Parathyroid adenoma (tissue), 2 donors: ENCODE measurements around the gene DDB1.
"Not testable (repeated sequence)": the region's sequence is repeated elsewhere in the genome, so short reads cannot be mapped to it uniquely, and the experiment has no call there.

Experiments used
- H2AFZ ChIP-seq: fragments of 300-600 bp; sonication (generic); one replicate; pipeline ENCODE4 v1.7.0; 2017; ENCODE audit warnings: antibody characterized with exemption, mild to moderate bottlenecking
- H3K27ac ChIP-seq: fragments of 300-600 bp; sonication (generic); one replicate; pipeline ENCODE4 v1.7.0; 2017
- H3K27me3 ChIP-seq: fragments of 300-600 bp; sonication (generic); one replicate; pipeline ENCODE4 v1.7.0; 2017; ENCODE audit warnings: low read length; ENCODE audit not compliant: control insufficient read depth, insufficient read depth
- H3K36me3 ChIP-seq: fragments of 300-600 bp; sonication (generic); one replicate; pipeline ENCODE4 v1.7.0; 2017; ENCODE audit warnings: low read length; ENCODE audit not compliant: control insufficient read depth, insufficient read depth
- H3K4me1 ChIP-seq: fragments of 300-600 bp; sonication (generic); one replicate; pipeline ENCODE4 v1.7.0; 2017; ENCODE audit warnings: control low read depth
- H3K4me2 ChIP-seq: fragments of 300-600 bp; sonication (generic); one replicate; pipeline ENCODE4 v1.7.0; 2017; ENCODE audit warnings: low read length
- H3K4me3 ChIP-seq: fragments of 300-600 bp; sonication (generic); one replicate; pipeline ENCODE4 v1.7.0; 2017; ENCODE audit warnings: low read depth, low read length
- H3K79me2 ChIP-seq: fragments of 300-600 bp; sonication (generic); one replicate; pipeline ENCODE4 v1.7.0; 2017; ENCODE audit warnings: control low read depth
- H3K9ac ChIP-seq: fragments of 300-600 bp; sonication (generic); one replicate; pipeline ENCODE4 v1.7.0; 2017; ENCODE audit warnings: mild to moderate bottlenecking
- H3K9me3 ChIP-seq: fragments of 300-600 bp; sonication (generic); one replicate; pipeline ENCODE4 v1.7.0; 2017; ENCODE audit warnings: low read length; ENCODE audit not compliant: control insufficient read depth
- TF ChIP-seq, protein P1 (sequence below): fragments of 300-600 bp; sonication (generic); IDR thresholded peaks from one replicate; pipeline ENCODE4 v1.7.0; 2017; ENCODE audit warnings: antibody characterized with exemption, mild to moderate bottlenecking
- donor health status: primary hyperparathyroidism.

DDB1 gene

DNA sequence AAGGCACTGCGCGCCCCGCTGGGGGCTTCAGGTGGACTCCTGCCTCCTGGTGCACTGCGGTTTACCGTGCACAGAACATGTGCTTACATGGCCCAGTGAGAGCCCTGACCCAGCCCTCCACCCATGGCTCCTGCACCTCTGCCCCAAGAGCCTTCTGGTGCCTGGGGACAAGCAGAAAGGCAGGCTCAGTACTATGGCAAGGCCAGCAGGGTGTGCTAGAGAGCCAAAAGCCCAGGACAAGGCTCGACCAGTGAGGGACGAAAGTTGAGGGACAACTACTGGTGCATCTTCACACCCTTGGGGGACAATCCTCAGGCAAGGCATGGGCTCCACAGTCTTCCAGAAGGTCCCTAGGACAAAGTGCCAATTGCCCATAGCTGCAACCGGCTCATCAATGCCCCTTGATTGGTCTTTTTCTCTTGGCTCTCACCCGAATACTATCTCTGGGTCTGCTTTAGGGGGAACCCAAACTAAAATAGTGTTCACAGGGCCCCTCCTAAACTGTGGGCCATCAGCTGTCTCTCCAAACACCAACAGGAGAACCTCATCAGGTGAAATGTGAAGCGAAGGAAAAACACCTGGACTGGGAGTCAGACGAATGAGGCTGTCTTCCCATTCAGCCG lies 78.4 kb downstream of the DDB1 start:
- H3K9me3 ChIP-seq = no peaks in the 10 kb centered on the region
- no peak overlapping the region for H3K9ac ChIP-seq
- H3K36me3 ChIP-seq = no peaks in the 10 kb centered on the region
- H2AFZ ChIP-seq = peak overlapping the region; percentile 17
- H3K4me2 ChIP-seq = no peak overlapping the region
- no peaks in the 10 kb centered on the region for H3K79me2 ChIP-seq
- H3K27me3 ChIP-seq = no peaks in the 10 kb centered on the region
- no peak overlapping the region for H3K4me3 ChIP-seq
- no peak overlapping the region for H3K27ac ChIP-seq
- TF ChIP-seq, protein P1, sequence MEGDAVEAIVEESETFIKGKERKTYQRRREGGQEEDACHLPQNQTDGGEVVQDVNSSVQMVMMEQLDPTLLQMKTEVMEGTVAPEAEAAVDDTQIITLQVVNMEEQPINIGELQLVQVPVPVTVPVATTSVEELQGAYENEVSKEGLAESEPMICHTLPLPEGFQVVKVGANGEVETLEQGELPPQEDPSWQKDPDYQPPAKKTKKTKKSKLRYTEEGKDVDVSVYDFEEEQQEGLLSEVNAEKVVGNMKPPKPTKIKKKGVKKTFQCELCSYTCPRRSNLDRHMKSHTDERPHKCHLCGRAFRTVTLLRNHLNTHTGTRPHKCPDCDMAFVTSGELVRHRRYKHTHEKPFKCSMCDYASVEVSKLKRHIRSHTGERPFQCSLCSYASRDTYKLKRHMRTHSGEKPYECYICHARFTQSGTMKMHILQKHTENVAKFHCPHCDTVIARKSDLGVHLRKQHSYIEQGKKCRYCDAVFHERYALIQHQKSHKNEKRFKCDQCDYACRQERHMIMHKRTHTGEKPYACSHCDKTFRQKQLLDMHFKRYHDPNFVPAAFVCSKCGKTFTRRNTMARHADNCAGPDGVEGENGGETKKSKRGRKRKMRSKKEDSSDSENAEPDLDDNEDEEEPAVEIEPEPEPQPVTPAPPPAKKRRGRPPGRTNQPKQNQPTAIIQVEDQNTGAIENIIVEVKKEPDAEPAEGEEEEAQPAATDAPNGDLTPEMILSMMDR = peak; percentile 62
- no peaks in the 10 kb centered on the region for H3K4me1 ChIP-seq

DNA sequence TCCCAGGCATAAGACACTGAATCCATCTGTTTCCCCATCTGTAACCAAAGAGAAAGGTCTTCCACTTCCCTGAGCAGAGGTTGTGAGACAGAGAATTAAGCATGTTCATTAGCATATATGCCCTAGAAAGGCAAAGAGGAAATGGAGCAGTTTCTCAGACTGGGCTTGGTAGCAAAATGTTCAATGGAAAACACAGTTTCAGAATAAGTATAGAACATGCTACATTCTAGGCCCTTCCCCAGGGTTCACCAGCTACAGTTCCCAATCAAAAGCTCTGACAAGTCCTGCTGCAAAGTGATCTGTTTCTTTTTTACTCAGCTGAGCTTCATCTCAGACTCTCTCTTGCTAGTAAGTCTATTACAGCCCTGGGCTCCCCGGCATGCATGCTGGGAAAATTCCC lies 80.6 kb downstream of the DDB1 start:
- not testable (repeated sequence) for H3K4me1 ChIP-seq, H3K36me3 ChIP-seq, H3K27ac ChIP-seq, H3K9ac ChIP-seq, H3K9me3 ChIP-seq, H3K4me3 ChIP-seq, H2AFZ ChIP-seq, H3K27me3 ChIP-seq, H3K4me2 ChIP-seq, H3K79me2 ChIP-seq

DNA sequence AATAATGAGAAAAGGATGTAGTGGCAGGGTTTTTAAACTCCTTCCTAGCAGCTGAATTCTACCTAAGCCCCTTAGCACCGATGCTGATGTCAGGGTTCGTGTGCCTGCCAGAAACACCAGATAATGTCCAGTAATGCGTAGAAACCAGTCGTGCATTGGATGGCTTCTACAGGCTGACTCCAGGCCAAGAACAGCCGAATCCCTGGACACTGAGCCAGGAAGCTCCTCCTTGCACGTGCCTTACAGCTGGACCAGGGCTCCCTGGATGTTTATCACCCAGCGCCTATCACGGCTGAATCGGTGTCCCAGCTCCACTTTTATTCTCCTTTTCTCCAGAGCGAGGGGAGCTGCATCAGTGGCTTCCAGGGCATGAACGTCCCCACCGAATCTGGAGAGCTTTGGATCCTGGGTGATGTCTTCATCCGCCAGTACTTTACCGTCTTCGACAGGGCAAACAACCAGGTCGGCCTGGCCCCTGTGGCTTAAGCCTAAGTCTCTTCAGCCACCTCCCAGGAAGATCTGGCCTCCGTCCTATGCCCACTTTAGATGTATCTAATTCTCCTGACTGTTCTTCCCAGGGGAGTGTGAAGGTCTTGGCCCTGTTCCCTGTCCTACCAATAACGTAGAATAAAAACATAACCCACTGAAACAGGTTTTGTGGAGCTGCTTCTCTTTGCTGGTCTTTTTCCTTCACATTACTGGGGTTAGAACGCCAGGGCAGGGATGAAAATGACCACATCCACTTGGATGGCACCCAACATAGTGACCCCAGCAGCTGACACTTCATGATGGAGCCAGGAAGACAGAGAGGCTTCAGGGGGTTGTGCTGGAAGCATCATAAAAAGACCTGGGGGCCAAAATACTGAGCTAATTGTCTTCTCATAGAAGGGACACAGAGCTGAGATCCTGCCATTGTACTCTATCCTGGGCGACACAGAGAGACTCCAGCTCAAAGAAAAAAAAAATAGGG lies 81.8 kb downstream of the DDB1 start:
- not testable (repeated sequence) for H3K79me2 ChIP-seq, H2AFZ ChIP-seq, H3K9ac ChIP-seq, H3K4me1 ChIP-seq, H3K9me3 ChIP-seq, H3K4me3 ChIP-seq, H3K4me2 ChIP-seq, H3K27me3 ChIP-seq, H3K36me3 ChIP-seq, H3K27ac ChIP-seq
